Fibroblast of mammary gland (primary cell): ENCODE measurements around the gene TPT1.

Experiments
- DNase-seq: peaks from one replicate; pipeline ENCODE4 v3.0.0-alpha.2; 2010; ENCODE audit warnings: low read depth
- H3K4me3 ChIP-seq: 2 replicates; pipeline ENCODE4 v1.5.1; 2011; ENCODE audit warnings: low read depth, mild to moderate bottlenecking, low read length, moderate library complexity; ENCODE audit not compliant: control insufficient read depth
- CTCF ChIP-seq: conservative IDR thresholded peaks from 2 replicates; pipeline ENCODE4 v1.5.1; 2011; ENCODE audit warnings: low read depth, low read length, inconsistent platforms; ENCODE audit not compliant: control insufficient read depth, insufficient read depth

TPT1 gene

GRCh38 chr13:45337803-45338202, 3.2 kb downstream of the TPT1 start:
- no peak for DNase-seq
- H3K4me3 ChIP-seq, result no peak overlapping the region
- TF ChIP-seq CTCF, result no peak

- no peak for TF ChIP-seq CTCF
- H3K4me3 ChIP-seq, result no peak overlapping the region
- DNase-seq, result no peak
Measured at GRCh38 chr13:45337395-45337794, 3.6 kb downstream of the TPT1 start.

GRCh38 chr13:45336025-45336800, 4.8 kb downstream of the TPT1 start:
- H3K4me3 ChIP-seq, result no peak overlapping the region
- TF ChIP-seq CTCF, result no peak
- DNase-seq, result no peak

- no peak for DNase-seq
- no peak overlapping the region for H3K4me3 ChIP-seq
- no peak for TF ChIP-seq CTCF
Measured at GRCh38 chr13:45335397-45336024, 5.5 kb downstream of the TPT1 start.

- TF ChIP-seq CTCF, result no peak
- peak; percentile 62 for DNase-seq
- no peak overlapping the region for H3K4me3 ChIP-seq
Measured at GRCh38 chr13:45333977-45334922, 6.7 kb downstream of the TPT1 start.

- no peak overlapping the region for H3K4me3 ChIP-seq
- no peak for DNase-seq
- TF ChIP-seq CTCF, result no peak
Measured at GRCh38 chr13:45333251-45333976, 7.6 kb downstream of the TPT1 start.
